Stimulated activated CD4-positive, alpha-beta T cell treated with anti-CD3 and anti-CD28 coated beads, Interleukin-2, amount 100 ng/mL, for 48 hours (primary cell): ENCODE measurements around the gene SESN2.

Source experiments
- DNase-seq, 2 donors: peaks; one replicate each; pipeline ENCODE4 v3.0.0-alpha.2; 2020

Gene SESN2

DNA sequence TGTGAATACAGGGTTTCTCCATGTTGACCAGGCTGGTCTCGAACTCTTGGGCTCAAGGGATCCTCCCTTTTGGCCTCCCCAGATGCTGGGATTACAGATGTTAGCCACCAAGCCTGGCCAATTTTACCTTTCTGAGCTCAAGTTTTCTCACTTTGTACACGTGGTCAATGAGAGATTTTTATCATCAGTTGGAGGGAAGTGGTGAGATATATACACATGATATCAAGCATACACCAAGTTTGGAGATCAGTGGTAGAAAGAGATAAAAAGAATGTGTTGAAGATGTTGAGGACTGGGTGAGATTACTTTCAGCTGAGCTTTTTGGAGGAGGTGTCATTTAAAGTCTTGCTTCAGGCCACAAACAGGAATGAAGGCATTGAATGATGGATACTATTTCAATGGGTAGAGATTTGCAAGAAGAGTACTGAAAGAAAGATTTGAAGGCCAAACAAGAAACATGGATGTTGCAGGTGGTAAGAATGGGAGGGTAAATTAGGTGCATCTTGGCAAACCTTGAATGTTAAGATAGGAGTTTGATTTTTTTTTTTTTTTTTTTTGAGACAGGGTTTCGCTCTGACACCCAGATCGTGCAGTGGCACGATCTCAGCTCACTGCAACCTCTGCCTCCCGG, 3.0 kb upstream of the SESN2 start:
- DNase-seq, result no peak

DNA sequence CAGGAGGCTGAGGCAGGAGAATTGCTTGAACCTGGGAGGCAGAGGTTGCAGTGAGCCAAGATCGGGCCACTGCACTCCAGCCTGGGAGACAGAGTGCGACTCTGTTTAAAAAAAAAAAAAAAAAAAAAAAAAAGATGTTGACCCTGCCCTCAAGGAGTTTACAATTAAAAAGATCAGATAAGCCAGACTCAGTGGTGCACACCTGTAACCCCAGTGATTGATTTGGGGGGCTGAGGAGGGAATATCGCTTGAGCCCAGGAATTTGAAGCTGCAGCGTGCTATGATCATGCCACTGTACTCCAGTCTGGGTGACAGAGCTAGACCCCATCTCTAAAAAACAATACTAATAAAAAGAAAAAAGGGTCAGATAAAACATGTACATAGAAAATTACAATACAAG, 1.6 kb upstream of the SESN2 start:
- DNase-seq, result no peak

DNA sequence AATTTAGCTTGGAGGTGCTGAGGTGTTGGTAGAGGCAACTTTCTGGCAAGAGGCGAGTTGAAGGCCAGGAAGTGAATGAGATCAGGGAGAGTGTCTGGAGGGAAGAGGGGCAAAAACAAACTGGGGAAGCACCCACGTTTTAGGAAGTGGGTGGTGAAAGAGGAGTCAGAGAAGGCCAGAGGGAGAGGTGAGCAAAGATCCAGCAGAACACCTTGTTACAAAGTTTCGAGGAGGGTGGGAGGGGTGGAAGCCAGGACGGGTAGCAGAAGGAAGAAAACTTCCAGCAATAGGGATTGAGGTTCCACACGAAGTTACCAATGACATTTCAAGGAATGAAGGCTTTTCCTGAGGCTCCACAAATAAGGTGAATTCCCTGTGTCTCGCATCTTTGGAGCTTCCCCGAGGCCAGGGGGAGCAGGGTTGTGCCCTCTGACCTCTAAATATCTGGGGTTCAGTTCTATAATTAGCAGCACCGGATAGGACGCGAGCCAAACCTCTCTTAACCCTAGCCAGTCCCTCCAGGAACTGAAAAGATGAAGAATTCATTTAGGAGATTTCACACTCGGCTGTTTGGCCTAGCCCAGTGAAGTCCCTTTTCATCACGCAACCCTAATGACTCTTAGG, 578 bp upstream of the SESN2 start:
- no peak for DNase-seq

DNA sequence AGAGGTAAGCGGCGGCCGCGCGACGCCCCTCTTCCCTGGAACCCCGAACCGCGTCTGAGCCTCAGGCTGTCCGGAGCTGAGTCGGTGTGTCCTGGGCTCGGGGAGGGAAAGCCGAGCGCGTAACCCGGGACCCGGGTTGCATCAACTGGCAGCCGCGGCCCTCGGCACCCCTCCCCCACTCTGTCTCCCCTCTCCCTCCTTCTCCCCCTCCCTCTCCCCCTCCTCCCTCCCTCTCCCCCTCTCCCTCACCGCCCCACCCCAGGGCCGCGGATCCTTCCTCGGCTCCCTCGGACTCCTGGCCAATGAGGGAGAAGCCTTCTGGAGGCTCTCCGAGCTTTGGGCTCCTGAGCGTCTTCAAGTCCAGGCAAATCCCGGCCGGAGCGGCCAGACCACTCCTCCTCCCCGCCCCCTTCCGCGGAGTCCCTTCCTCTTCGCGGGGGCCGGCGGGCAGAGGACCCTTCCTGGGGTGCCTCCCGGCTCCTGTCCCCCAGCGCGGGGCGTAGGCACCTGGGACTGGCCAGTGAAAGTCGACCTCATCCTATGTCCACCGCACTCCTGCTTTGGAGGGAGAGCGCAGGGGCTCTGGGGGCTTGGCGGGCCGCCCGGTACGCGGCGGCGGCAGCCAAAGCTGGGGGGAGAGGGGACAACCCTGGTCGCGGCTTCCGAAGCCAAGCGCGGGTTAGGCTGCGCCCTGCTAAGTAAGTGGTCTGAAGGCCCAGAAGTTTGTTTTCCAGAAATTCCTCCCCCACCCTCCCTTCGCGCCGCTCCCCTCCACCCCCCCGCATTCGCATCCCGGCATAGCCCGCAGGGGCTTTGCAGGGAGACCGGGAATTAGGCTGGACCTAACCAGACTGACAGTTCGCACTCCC, 850 bp downstream of the SESN2 start:
- DNase-seq, result peak in 1 of 2 donors; percentile 21

DNA sequence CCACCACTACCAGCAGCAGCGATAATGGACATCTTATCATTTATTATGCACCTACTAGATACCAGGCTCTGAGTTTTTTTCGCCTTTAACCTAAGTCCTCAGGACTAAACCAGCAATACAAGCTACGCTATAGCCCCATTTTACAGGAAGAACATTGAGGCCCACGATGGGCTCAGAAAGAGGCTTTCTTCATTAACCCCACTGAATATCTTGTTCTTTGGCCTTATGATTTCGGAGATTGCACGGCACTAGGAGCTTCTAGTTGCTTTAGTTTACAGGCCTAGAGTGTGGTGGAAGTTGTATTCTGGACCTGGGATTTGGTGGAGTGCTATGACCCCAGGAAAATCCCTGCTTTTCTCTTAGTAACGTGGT, 1.5 kb downstream of the SESN2 start:
- DNase-seq, result no peak

DNA sequence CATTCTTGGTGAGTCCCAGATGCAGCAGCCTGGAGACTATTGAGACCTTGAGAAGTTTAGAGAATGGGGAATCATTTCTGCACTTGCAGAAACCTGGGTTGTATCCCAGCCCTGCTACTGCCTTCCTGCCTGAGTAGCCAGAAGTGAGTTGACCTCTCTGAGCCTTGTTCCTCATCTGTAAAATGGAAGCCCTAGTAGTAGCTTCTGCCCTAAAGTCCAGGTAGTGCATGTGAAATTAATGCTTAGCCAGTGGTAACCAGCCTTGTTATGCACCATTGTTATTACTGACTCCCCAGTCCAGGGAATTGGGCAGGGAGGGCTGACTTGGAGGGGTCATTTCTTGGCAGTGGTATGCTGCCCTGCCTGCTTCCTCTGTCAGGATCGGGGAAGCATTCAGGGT, 5.6 kb downstream of the SESN2 start:
- DNase-seq, result no peak

DNA sequence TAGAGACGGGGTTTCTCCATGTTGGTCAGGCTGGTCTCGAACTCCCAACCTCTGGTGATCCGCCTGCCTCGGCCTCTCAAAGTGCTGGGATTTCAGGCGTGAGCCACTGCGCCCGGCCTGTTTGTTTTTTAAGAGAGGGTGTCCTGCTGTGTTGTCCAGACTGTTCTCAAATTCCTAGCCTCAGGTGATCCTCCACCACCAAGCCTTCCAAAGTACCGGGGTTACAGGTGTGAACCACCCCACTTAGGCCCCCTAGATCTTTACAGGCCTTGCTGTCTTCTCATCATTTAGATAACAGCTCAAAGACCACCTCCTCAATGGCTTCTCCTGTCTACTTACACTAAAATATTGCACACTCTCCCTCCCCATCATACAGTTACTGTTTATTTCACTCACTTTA, 6.3 kb downstream of the SESN2 start:
- DNase-seq, result no peak

DNA sequence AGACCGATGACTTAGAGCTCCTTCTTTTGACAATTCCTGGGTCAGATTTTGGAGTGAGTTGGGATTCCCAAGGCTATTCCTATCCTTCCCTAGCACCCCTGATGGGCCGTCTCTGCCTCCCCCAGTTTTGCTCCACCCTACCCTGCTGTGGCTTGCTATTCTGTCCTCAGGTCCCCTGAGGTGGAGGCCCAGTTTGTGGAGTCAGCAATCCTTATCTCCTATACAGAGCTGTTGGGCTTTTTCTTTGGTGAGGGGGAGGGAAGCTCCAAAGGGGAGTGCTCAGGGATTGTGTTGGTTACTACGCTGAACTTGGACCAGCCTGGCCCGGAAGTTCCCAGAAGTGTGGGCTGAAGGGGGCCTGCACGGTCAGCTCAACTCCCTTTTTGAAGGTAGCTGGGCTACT, 7.6 kb downstream of the SESN2 start:
- DNase-seq, result no peak

DNA sequence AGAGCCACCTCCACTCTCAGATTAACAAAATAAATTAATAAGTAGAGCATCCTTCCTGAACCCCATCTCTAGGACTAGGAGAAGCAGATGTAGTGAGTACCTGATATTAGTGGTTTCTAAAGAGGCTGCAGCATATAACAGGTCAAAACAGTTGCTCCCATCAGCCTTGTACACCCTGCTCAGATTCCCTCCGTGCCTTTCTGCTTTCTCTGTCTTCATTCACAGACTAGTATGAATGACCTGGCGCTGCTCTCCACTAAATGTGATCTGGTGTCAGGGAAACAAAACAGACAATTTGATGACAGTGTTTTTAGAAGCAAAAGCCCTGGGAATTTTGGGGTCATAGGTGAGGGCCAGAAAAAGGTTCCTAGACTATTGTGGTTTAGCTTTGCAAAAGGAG, 8.3 kb downstream of the SESN2 start:
- DNase-seq, result no peak

DNA sequence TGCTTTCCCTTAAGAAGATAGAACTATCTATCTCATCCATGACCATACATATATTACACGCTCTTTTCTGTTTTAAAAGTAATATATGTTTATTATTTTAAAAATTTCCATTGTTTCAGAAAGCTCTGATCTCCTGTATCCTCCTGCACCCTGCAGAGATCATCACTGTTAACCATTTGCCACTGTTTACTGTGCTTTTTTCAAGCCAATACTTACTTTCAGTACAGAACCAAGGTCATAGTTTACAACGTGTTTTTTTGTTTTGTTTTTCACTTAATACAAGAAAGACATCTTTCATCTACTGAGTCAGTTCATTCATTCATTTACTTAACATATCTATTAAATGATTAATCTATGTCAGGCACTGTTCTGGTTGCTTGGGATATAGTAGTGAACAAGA, 10.2 kb downstream of the SESN2 start:
- no peak for DNase-seq

DNA sequence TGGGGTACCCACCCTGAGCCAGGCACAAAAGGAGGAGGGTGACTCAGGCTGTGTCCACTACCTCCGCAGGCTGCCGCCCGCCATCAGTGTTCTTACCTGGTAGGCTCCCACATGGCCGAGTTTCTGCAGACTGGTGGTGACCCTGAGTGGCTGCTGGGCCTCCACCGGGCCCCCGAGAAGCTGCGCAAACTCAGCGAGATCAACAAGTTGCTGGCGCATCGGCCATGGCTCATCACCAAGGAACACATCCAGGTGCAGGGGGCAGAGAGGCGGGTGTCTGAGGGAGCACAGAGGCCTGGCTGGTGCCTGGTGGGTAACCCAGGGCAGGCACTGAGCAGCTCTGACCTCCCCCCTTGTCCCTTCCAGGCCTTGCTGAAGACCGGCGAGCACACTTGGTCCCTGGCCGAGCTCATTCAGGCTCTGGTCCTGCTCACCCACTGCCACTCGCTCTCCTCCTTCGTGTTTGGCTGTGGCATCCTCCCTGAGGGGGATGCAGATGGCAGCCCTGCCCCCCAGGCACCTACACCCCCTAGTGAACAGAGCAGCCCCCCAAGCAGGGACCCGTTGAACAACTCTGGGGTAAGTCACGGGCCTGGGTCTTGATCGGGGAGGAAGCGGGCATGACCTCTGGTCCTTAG, 13.0 kb downstream of the SESN2 start:
- no peak for DNase-seq

DNA sequence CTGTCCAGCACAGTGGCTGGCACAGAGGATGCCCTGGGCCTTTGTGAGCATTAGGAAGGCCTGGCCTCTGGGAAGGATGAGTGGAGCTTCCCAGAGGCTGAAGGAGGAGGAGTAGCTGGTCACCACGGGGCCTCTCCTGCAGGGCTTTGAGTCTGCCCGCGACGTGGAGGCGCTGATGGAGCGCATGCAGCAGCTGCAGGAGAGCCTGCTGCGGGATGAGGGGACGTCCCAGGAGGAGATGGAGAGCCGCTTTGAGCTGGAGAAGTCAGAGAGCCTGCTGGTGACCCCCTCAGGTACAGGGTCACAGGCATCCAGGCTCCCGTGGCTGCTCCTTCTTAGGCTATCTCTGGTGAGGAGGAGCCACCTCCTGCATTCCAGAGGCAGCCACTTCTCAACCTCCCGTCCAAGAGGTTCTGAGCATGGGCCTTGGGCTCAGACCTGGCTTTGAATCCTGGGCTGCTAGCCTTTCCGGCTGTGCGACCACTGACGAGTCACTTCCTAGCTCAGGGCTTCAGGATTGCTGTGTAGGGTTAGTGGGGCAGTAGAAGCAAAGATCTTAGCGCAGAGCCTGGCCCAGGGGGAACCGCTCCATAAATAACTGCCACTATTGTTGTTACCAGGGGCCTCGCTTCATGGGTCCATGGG, 14.0 kb downstream of the SESN2 start:
- no peak for DNase-seq

DNA sequence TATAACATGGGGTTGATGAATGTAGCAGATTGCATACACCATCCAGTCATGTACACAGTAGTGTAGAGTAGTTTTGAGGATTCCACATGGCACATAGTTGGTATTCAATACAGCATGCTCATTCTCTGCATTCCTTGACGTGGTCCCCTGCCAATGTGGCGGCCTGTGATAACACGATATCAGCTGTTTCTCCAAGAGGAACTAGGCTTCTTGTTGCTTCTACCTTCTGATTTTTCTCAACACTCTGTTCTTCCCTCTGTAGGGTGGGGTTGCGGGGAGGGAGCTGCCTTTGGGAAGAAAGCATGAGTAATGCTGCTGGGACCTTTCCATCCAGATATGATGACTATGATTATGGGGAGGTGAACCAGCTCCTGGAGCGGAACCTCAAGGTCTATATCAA, 19.4 kb downstream of the SESN2 start:
- no peak for DNase-seq

DNA sequence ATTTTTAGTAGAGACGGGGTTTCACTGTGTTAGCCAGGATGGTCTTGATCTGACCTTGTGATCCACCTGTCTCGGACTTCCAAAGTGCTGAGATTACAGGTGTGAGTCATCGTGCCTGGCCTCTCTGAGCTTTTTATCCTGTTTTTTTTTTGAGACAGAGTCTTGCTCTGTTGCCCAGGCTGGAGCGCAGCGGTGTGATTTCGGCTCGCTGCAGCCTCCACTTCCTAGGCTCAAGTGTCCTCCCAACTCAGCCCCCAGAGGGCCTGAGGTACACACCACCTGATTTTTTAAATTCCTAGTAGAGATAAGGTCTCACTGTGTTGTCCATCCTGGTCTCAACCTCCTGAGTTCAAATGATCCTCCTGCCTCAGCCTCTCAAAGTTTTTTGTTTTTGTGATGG, 20.4 kb downstream of the SESN2 start:
- DNase-seq, result no peak

DNA sequence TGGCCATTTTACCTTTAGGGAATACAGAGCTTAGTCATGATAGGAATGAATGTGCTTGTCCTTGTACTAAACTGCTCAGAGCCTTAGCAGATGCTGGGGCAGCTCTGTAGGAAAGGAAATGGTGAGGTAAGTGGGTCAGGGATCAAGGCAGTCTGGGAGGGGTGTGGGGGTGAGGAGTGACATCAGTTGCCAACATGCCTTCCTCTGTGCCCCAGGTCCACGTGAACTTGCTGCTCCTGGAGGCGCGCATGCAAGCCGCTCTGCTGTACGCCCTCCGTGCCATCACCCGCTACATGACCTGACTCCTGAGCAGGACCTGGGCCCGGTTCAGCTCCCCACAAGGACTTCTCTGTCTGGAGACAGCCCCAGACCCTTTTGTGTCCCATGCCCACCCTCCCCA, 21.2 kb downstream of the SESN2 start:
- no peak for DNase-seq

DNA sequence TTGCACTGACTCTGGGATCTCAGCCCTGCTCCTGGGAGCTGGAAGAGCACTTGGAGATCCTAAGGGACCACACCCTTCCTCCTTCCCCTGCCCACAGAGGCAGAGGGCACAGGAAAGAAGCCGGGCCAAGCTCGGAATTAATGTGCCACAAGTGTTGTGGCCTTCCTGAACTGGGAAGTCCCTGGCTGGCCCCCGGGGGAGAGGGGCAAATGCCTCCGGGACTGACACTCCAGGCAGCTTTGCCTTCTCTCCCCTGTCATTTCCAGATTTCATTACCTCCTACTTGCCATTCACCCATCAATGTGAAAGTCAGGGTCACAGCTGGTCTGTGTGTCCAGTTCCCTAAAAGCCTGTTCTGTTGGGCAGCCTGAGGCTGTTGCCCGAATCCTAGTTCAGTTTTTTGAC, 21.7 kb downstream of the SESN2 start:
- no peak for DNase-seq

DNA sequence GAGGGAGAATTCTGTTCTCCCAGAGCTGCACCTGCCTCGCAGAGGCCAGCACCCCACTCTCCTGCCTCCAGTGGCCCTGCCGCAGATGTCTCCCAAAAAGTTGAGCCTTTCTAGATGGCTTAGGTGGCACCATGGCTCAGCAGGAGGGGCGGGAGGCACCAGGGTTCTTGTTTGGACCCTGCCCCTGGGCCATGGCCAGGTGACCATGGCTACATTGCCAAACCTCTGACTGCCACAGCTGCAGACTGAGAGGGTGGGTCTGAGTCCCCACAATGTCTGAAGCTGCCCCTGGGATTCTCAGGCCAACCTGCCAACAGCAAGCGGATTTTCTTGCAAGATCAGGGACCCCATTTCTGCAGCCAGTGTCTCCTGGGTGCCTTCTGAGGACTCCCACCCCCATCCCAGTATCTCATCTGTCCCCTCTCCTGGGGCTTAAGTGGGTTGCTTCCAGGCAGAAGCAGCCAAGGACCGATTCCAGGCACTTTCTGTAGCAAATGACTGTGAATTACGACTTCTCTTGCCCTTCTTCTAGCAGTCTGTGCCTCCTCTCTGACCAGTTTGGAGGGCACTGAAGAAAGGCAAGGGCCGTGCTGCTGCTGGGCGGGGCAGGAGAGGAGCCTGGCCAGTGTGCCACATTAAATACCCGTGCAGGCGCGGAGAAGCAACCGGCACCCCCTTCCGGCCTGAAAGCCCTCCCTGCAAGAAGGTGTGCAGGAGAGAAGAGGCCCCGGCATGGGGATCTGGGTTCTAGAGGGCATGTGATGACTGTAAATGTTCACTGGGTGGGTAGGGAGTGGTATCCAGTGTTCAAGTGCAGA, 22.5 kb downstream of the SESN2 start:
- DNase-seq, result no peak

DNA sequence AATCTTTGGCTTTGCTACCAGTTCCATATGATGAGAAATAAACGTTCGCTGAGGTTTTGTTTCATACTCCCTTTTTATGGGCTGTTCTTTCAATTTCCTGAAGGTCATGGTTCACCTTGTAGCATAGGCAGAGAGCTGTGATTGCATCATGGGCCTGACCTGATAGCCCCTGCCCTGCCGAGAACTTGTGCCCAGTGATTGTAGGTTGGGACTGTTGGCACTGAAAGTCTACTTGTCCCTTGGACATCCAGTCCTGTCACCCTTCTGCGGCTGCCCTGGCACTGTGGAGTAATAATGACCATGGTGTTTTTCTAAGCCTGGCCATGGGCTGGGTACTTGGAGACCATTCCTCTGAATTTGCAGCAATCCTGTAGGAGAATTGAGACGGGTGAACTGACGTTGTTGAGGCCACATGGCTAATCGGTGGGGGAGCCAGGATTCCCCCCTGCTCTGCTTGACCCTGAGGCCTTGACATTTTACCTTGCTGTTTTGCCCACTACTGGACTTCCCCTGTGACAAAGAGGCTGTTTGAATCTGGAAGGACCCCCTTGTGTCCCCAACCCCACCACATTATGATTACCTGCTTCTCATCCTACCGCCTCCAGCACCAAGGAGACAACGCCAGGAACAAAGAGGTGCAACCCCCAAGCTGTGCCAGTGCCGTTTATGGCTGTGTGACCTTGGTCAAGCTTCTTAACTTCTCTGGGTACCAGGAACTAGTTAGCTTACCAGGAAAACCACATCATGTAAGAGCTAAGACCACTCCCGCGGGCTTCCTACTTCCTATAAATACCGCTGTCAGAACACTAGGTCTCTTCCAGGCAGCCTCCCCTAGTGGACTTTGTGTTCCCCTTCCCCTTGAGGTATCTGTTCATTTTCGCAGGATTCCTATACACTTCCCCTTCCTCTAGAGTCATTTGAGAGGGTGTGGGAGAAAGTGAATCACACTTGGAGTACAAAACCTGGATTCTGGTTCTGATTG, 23.4 kb downstream of the SESN2 start:
- DNase-seq, result no peak

DNA sequence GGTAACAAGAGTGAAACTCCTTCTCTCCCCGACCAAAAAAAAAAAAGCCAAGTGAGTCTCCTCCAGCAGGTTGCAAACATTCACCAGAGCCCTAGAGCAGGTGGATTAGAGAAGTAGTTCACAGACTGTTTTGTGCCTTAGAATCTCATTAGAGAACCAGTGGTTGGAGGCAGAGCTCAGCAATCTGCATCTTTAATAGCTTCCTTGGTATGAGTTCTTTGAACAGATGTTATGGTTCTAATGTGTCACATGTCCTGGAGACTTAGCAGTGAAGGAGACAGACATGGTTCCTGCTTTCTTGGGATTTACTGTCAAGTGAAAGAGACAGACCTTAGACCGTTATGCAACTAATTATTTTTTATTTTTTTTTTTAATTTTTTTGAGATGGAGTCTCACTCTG, 26.8 kb downstream of the SESN2 start:
- no peak for DNase-seq

DNA sequence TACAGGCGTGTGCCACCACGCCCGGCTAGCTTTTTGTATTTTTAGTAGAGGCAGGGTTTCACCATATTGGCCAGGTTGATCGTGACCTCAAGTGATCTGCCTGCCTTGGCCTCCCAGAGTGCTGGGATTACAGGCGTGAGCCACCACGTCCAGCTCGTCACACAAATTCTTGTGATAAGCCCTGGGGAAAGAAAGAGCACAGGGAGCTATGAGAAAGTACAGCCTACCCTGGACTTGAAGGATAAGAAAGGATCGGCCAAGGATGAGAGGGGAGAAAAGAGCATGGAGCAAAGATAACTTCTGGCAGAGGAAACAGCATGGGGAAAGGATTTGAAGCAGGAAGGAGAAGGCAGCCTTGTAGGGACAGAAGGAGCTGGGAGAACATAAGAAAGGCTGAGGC, 29.2 kb downstream of the SESN2 start:
- DNase-seq, result no peak

DNA sequence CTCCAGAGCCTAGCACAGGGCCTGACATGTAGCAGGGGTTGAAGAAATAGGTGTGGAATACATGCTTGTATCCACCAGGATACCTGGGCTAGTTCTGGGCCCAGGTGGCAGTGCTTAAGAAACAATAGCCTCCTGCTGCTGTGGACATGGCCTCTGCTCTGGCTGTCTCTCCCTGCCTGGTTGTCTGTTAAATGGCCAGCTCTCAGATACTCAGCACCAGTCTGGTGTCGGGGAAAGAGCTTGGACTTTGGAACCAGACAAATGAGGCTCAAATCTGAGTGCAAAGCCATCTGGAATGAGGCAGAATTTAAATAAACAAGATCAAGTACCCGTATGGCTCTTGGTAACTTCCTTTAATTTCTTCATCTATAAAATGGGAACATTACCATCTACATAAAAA, 31.5 kb downstream of the SESN2 start:
- no peak for DNase-seq
